ENCODE measurements around the gene MZT2A.
"Not testable (repeated sequence)": the region's sequence is repeated elsewhere in the genome, so short reads cannot be mapped to it uniquely, and the experiment has no call there.

MZT2A gene

DNA sequence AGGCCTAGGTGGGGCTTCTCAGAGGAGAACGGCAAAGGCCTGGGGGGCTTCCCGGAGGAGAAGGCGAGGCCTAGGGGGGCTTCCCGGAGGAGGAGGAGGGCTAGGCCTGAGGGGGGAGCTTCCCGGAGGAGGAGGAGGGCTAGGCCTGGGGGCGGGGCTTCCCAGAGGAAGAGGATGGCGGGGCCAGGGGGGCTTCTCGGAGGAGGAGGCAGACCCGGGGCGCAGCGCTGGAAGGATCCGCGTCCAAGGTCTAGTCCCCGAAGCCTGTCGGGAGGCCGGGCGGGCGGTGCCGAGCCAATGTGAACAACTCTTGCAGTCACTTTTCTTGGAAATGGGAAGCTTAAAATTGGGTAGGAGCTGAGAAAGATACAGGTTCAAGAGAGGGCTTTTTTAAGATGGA, 46.3 kb downstream of the MZT2A start:
- DNase-seq = no peak

DNA sequence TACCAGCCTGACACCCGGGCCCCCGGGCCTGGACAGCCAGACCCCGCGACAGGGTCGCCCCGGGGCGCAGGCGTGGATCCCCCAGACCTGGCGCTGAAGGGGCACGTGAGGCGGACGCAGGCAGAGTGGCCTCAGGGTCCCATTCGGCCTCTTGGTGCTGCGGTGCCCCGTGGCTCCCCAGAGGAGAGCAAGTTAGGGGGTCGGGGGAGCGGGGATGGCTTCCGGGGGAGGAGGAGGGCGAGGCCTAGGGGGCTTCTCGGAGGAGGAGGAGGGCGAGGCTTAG, 46.7 kb downstream of the MZT2A start:
- DNase-seq = not testable (repeated sequence)

DNA sequence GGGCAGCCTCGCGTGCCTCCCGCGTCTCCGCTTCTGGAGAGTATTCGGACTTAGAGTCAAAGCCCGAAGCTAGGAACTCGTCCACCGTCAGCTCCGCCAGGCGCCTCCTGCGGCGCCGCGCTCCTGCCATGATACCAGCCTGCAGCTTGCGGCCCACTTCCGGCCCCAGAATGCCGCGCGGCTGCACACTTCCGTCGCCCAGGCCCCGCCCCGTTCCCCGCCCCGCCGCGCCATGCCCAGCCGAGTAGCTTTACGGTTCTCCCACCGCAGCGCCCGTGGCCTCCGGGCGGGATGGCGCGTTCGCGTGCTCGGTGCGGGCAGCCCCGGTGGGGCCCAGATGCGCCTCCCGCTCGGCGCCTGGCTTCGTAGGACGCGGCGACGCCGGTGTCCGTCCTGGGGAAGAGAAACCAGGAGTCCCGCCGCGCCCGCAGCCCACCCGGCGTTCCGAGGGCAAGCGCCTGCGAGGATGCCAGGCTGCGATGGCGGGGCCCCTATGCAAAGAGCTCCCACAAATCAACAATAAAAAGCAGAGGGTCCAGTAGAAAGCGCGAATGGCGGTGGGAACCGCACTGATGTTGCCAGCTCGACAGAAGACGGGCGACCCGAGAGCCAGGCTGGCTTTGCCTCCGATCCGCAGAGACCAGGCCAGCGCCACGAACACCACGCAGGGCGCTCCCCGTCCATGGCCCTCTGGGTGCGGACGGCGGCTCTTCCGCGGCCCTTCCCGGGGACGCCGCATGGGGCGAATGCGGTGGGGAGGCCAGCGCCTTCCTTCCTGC, 47.3 kb downstream of the MZT2A start:
- not testable (repeated sequence) for DNase-seq

DNA sequence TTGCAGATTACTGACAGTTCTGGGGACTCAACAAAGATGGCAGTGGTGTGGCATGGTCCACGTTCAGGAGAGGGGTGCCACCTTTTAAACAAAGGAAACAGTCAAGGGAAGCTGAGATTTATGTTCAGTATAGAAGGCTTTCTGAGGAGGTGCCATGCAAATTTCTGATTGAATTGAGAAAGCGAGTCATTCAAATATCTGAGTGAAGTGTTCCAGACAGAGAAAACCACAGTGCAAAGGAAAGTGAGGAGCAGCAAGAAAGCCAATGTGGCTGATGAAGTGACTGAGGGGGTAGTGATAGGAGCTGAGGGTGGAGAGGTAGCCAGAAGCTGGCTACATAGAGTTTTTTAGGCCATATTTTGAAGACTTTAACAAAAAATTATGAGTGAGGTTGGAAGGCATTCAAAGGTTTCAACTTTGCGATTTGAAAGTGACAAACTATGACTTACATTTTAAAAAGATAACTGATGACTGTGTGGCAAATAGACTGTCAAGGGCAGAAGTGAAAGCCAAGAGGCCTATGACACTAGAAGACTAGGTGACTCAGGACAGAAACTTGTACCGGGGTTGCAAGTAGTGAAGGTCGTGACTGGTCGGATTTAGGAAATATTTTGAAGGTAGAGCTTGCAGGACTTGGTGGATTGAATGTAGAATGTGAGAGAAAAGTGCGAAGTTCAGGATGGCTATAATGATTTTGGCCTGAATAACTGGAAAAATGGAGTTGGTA, 51.3 kb downstream of the MZT2A start:
- DNase-seq = not testable (repeated sequence)

Data from NCI-H1092 treated with DMSO at 0.1 percent for 48 hours (cell line).